CD14-positive monocyte (primary cell): ENCODE results near the gene AFG3L2. TPM values are rescaled to one million over a fixed set of nuclear protein-coding genes. Genes with fewer than 3 reads are reported as not detected.
A peak's percentile ranks its signal among the peaks of the same experiment; 100 is the strongest.

ENCODE experiments used
- DNase-seq, 3 donors: peaks; one replicate each; pipeline ENCODE4 v3.0.0-alpha.2; 2011 to 2022
- H2AFZ ChIP-seq: 2 replicates; pipeline ENCODE4 v1.6.0; 2012; ENCODE audit warnings: mild to moderate bottlenecking, low read depth, low read length, inconsistent platforms; ENCODE audit not compliant: insufficient read depth, poor library complexity, severe bottlenecking
- H3K27ac ChIP-seq, 2 donors: 1 replicate in 1 of 2; 2 replicates in 1 of 2; pipeline ENCODE4 v1.5.1; 2012 to 2013; ENCODE audit warnings: low read length in 2 of 2, control low read depth in 1 of 2, inconsistent platforms in 1 of 2, low read depth in 1 of 2, mild to moderate bottlenecking in 1 of 2
- H3K27me3 ChIP-seq, 2 donors: one replicate each; pipeline versions ENCODE4 v1.6.0 to v1.6.1; 2011 to 2013; ENCODE audit warnings: low read length in 2 of 2; ENCODE audit not compliant: control insufficient read depth in 2 of 2, insufficient read depth in 2 of 2
- H3K36me3 ChIP-seq, 2 donors: replicated peaks in 1 of 2; 1 replicate in 1 of 2; 2 replicates in 1 of 2; pipeline versions ENCODE4 v1.5.1 to v1.6.1; 2012 to 2013; ENCODE audit warnings: low read length in 2 of 2, control low read depth in 1 of 2, inconsistent platforms in 1 of 2, mild to moderate bottlenecking in 1 of 2; ENCODE audit not compliant: insufficient read depth in 2 of 2, control insufficient read depth in 1 of 2
- H3K4me1 ChIP-seq, 2 donors: 1 replicate in 1 of 2; 2 replicates in 1 of 2; pipeline versions ENCODE4 v1.5.1 to v1.6.1; 2012 to 2013; ENCODE audit warnings: low read length in 2 of 2, control low read depth in 1 of 2, inconsistent platforms in 1 of 2, mild to moderate bottlenecking in 1 of 2, moderate library complexity in 1 of 2; ENCODE audit not compliant: insufficient read depth in 2 of 2, control insufficient read depth in 1 of 2
- H3K4me2 ChIP-seq: replicated peaks from 2 replicates; pipeline ENCODE3; 2012; ENCODE audit warnings: low read length, moderate library complexity, mild to moderate bottlenecking; ENCODE audit not compliant: poor library complexity, severe bottlenecking; ENCODE audit errors: extremely low read depth
- H3K4me3 ChIP-seq, 3 experiments: fragments of 200-600 bp in 1 of 3; sonication (generic) in 1 of 3; replicated peaks in 1 of 3; 1 replicate in 2 of 3; 2 replicates in 1 of 3; pipeline ENCODE4 v1.5.1; 2011 to 2013; ENCODE audit warnings: low read length in 3 of 3, mild to moderate bottlenecking in 3 of 3, control low read depth in 2 of 3, low read depth in 2 of 3, inconsistent platforms in 1 of 3, moderate library complexity in 1 of 3
- H3K79me2 ChIP-seq: 2 replicates; pipeline ENCODE4 v1.6.0; 2012; ENCODE audit warnings: mild to moderate bottlenecking, control low read depth, inconsistent platforms, low read length, moderate library complexity; ENCODE audit not compliant: insufficient read depth
- H3K9ac ChIP-seq: 2 replicates; pipeline ENCODE4 v1.6.0; 2017; ENCODE audit warnings: low read length, mild to moderate bottlenecking; ENCODE audit not compliant: insufficient read depth, poor library complexity, severe bottlenecking
- H3K9me3 ChIP-seq, 2 donors: replicated peaks in 1 of 2; 1 replicate in 1 of 2; 2 replicates in 1 of 2; pipeline versions ENCODE4 v1.5.1 to v1.6.1; 2012 to 2013; ENCODE audit warnings: low read length in 2 of 2, control low read depth in 1 of 2; ENCODE audit not compliant: control insufficient read depth in 1 of 2, insufficient read depth in 1 of 2
- H4K20me1 ChIP-seq: 2 replicates; pipeline ENCODE4 v1.6.0; 2012; ENCODE audit warnings: mild to moderate bottlenecking, low read length, control low read depth, moderate library complexity; ENCODE audit not compliant: insufficient read depth
- H3K27ac Mint-ChIP-seq, 7 donors: one replicate each; pipeline ENCODE4 v1.8.0; 2020; ENCODE audit warnings: mild to moderate bottlenecking in 7 of 7, mixed read lengths in 7 of 7, moderate library complexity in 6 of 7, inconsistent platforms in 2 of 7
- H3K27me3 Mint-ChIP-seq, 3 donors: one replicate each; pipeline ENCODE4 v1.8.0; 2021 to 2022; ENCODE audit warnings: low read depth in 3 of 3, mild to moderate bottlenecking in 3 of 3, mixed read lengths in 3 of 3, moderate library complexity in 3 of 3, inconsistent platforms in 1 of 3
- H3K36me3 Mint-ChIP-seq, 2 donors: one replicate each; pipeline ENCODE4 v1.8.0; 2020; ENCODE audit warnings: mixed read lengths in 2 of 2, inconsistent platforms in 1 of 2, mild to moderate bottlenecking in 1 of 2
- H3K4me1 Mint-ChIP-seq: one replicate; pipeline ENCODE4 v1.8.0; 2020; ENCODE audit warnings: mild to moderate bottlenecking, mixed read lengths
- H3K4me3 Mint-ChIP-seq, 2 donors: one replicate each; pipeline ENCODE4 v1.8.0; 2020; ENCODE audit warnings: mild to moderate bottlenecking in 2 of 2, mixed read lengths in 2 of 2, moderate library complexity in 1 of 2
- H3K9me3 Mint-ChIP-seq, 7 donors: one replicate each; pipeline ENCODE4 v1.8.0; 2020 to 2022; ENCODE audit warnings: mixed read lengths in 7 of 7, mild to moderate bottlenecking in 6 of 7, moderate library complexity in 6 of 7, inconsistent platforms in 2 of 7
- CTCF ChIP-seq: fragments of 200-600 bp; IDR thresholded peaks from one replicate; pipeline ENCODE4 v1.8.0; 2022; ENCODE audit warnings: antibody characterized with exemption, mild to moderate bottlenecking
- WGBS: methylation state at CpG from one replicate; pipeline ENCODE4 v1.1.5; 2013; ENCODE audit warnings: missing lambda C conversion rate; ENCODE audit not compliant: insufficient coverage; 5-methylcytosine and 5-hydroxymethylcytosine counted together
- intact Hi-C, 2 donors: fragments of 100-400 bp; cut with micrococcal nuclease; formaldehyde crosslinking; loops; one replicate each; pipeline versions ENCODE4 v1.15.0 to v1.15.1; 2023
- polyA plus RNA-seq, 3 donors: library from polyadenylated mRNA; depleted of rRNA in 1 of 3; unstranded in 2 of 3; stranded (reverse) in 1 of 3; fragments of 300-500 nt in 2 of 3; fragments of >200 nt in 1 of 3; fragmentation: Illumina TruSeq in 2 of 3; gene quantifications; 1 replicate in 2 of 3; 2 replicates in 1 of 3; pipeline ENCODE4 v1.2.3, GENCODE V29; 2012 to 2021

The AFG3L2 gene
- polyA plus RNA-seq, 3 donors, result 13.9 to 15.5 (median 13.9) TPM

DNA sequence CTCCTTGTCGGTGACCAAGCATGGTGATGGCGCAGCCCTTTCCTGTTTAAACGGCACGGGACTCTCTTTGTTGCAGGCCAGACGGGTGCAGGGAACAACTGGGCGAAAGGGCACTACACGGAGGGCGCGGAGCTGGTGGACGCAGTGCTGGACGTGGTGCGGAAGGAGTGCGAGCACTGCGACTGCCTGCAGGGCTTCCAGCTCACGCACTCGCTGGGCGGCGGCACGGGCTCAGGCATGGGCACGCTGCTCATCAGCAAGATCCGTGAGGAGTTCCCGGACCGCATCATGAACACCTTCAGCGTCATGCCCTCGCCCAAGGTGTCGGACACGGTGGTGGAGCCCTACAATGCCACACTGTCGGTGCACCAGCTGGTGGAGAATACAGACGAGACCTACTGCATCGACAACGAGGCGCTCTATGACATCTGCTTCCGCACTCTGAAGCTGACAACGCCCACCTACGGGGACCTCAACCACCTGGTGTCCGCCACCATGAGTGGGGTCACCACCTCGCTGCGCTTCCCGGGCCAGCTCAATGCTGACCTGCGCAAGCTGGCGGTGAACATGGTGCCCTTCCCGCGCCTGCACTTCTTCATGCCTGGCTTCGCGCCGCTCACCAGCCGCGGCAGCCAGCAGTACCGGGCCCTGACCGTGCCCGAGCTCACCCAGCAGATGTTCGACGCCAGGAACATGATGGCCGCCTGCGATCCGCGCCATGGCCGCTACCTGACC, 51.9 kb downstream of the AFG3L2 start:
- H3K9me3 Mint-ChIP-seq, result peaks cover 0 to 11% (median 5%) of the 10 kb centered on the region in 7 donors
- H3K36me3 Mint-ChIP-seq, result peaks cover 56 to 77% of the 10 kb centered on the region in 2 donors
- Histone ChIP-seq H3K79me2 (no peaks in the 10 kb centered on the region), H3K9ac (no peak overlapping the region), H3K4me2 (no peak overlapping the region), H3K9me3 (no peaks in the 10 kb centered on the region), H3K4me3 (no peak overlapping the region), H3K36me3 (peaks cover 50 to 84% of the 10 kb centered on the region in 2 donors), H3K27me3 (no peaks in the 10 kb centered on the region), H4K20me1 (no peaks in the 10 kb centered on the region), H3K27ac (no peak overlapping the region), H2AFZ (no peak overlapping the region), H3K4me1 (no peaks in the 10 kb centered on the region)
- no peak for TF ChIP-seq CTCF
- intact Hi-C loops, result no loop called here
- 98% methylated on average over 58 of the region's 58 CpGs for WGBS
- no peak for DNase-seq
- peak overlapping the region in 2 of 7 donors; percentile 15 to 16 for H3K27ac Mint-ChIP-seq
- H3K4me1 Mint-ChIP-seq, result peaks cover 2% of the 10 kb centered on the region
- H3K4me3 Mint-ChIP-seq, result no peak overlapping the region
- H3K27me3 Mint-ChIP-seq, result no peaks in the 10 kb centered on the region

GRCh38 chr18:12321333-12321732, 55.7 kb downstream of the AFG3L2 start:
- no peak overlapping the region for H2AFZ ChIP-seq
- Mint-ChIP-seq H3K27me3 (no peaks in the 10 kb centered on the region), H3K27ac (no peak overlapping the region), H3K36me3 (peaks cover 30 to 48% of the 10 kb centered on the region in 2 donors), H3K4me1 (peaks cover 13% of the 10 kb centered on the region), H3K4me3 (no peak overlapping the region), H3K9me3 (peaks cover 0 to 11% (median 5%) of the 10 kb centered on the region in 7 donors)
- H3K9me3 ChIP-seq, result no peaks in the 10 kb centered on the region
- 100% methylated on average over 2 of the region's 4 CpGs for WGBS
- no peaks in the 10 kb centered on the region for H3K79me2 ChIP-seq
- intact Hi-C loops, result no loop called here
- H3K36me3 ChIP-seq, result peaks cover 25 to 54% of the 10 kb centered on the region in 2 donors
- H3K4me2 ChIP-seq, result no peak overlapping the region
- H3K4me3 ChIP-seq, result no peak overlapping the region
- no peaks in the 10 kb centered on the region for H4K20me1 ChIP-seq
- DNase-seq, result no peak
- H3K27me3 ChIP-seq, result no peaks in the 10 kb centered on the region
- TF ChIP-seq CTCF, result no peak
- H3K27ac ChIP-seq, result no peak overlapping the region
- peaks cover 14% of the 10 kb centered on the region in 2 donors for H3K4me1 ChIP-seq
- H3K9ac ChIP-seq, result no peak overlapping the region
